ENCODE measurements around the gene SORCS2. TPM values are rescaled to one million over a fixed set of nuclear protein-coding genes. Genes with fewer than 3 reads are reported as not detected.

Gene SORCS2
- total RNA-seq, 1 donor from 2014 or later: not detected

GRCh38 chr4:7782783-7783182 is 590.4 kb downstream of the SORCS2 start:
- POLR2A ChIA-PET: no interaction called here
- Mint-ChIP-seq H3K4me3 (no peak overlapping the region), H3K36me3 (ENCODE audit: low read depth) (no peaks in the 10 kb centered on the region), H3K27ac (no peak overlapping the region), H3K4me1 (no peaks in the 10 kb centered on the region), H3K9me3 (no peaks in the 10 kb centered on the region), H3K27me3 (no peaks in the 10 kb centered on the region)
- TF ChIP-seq, protein P1, sequence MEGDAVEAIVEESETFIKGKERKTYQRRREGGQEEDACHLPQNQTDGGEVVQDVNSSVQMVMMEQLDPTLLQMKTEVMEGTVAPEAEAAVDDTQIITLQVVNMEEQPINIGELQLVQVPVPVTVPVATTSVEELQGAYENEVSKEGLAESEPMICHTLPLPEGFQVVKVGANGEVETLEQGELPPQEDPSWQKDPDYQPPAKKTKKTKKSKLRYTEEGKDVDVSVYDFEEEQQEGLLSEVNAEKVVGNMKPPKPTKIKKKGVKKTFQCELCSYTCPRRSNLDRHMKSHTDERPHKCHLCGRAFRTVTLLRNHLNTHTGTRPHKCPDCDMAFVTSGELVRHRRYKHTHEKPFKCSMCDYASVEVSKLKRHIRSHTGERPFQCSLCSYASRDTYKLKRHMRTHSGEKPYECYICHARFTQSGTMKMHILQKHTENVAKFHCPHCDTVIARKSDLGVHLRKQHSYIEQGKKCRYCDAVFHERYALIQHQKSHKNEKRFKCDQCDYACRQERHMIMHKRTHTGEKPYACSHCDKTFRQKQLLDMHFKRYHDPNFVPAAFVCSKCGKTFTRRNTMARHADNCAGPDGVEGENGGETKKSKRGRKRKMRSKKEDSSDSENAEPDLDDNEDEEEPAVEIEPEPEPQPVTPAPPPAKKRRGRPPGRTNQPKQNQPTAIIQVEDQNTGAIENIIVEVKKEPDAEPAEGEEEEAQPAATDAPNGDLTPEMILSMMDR (IDR thresholded peaks at IDR 0.05): no peak
- CTCF ChIA-PET: no interaction called here
- intact Hi-C loops (cut with micrococcal nuclease): no loop called here
- DNase-seq (no peak), ATAC-seq (ENCODE audit: low read depth) (no peak)

DNA sequence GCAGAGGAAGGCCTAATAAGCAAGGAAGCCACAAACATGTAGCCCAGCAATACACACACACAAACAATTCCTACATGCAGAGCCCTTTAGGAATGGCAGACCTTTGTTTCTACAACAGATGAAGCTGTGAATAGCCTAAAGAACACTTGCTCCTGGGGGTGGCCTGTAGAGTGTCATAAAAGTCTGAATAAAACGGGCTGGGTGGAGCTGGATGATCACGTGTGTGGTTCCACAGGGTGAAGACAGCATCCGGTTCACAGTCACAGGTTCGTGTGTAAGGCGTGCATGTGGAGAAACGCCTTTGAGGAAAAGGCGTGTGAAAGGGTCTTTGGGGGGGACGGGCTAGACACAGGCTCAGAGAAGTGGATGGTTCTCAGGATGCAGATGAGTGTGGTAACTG is 591.2 kb downstream of the SORCS2 start:
- no peak overlapping the region for H3K4me3 Mint-ChIP-seq
- H3K27me3 Mint-ChIP-seq: no peaks in the 10 kb centered on the region
- intact Hi-C loops (cut with micrococcal nuclease): no loop called here
- DNase-seq: no peak
- TF ChIP-seq, protein P1 (IDR thresholded peaks at IDR 0.05): no peak
- no peak overlapping the region for H3K27ac Mint-ChIP-seq
- H3K4me1 Mint-ChIP-seq: no peaks in the 10 kb centered on the region
- ATAC-seq (ENCODE audit: low read depth): no peak
- CTCF ChIA-PET: no interaction called here
- no peaks in the 10 kb centered on the region for H3K9me3 Mint-ChIP-seq
- POLR2A ChIA-PET: no interaction called here
- no peaks in the 10 kb centered on the region for H3K36me3 Mint-ChIP-seq (ENCODE audit: low read depth)

GRCh38 chr4:7784131-7784870 is 592.0 kb downstream of the SORCS2 start:
- DNase-seq (no peak), ATAC-seq (ENCODE audit: low read depth) (no peak)
- intact Hi-C loops (cut with micrococcal nuclease): no loop called here
- Mint-ChIP-seq H3K9me3 (no peaks in the 10 kb centered on the region), H3K4me1 (no peaks in the 10 kb centered on the region), H3K27me3 (no peaks in the 10 kb centered on the region), H3K36me3 (ENCODE audit: low read depth) (no peaks in the 10 kb centered on the region), H3K27ac (no peak overlapping the region), H3K4me3 (no peak overlapping the region)
- TF ChIP-seq, protein P1 (IDR thresholded peaks at IDR 0.05): no peak
- CTCF ChIA-PET: no interaction called here
- POLR2A ChIA-PET: no interaction called here

DNA sequence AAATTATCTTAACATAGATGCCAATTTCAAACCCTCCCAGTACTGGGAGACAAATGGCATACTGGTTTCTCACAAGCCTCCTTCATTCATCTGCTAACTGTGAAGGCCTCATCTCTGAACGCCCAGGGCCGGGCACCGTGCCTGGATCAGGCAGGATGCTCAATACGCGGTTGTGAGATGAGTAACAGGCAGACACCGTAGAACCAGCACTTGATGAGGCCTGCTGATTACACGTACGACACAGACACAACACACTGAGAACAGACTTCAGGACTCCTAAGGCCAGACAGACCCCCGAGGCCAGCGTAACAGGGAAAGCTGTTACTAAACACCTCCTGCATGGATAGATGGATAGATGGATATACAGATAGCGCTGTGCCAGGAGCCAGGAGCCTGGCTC is 592.7 kb downstream of the SORCS2 start:
- H3K27me3 Mint-ChIP-seq: no peaks in the 10 kb centered on the region
- no peak for ATAC-seq (ENCODE audit: low read depth)
- H3K36me3 Mint-ChIP-seq (ENCODE audit: low read depth): no peaks in the 10 kb centered on the region
- intact Hi-C loops (cut with micrococcal nuclease): no loop called here
- no peak overlapping the region for H3K4me3 Mint-ChIP-seq
- ChIA-PET POLR2A (no interaction called here), CTCF (no interaction called here)
- no peak for DNase-seq
- no peaks in the 10 kb centered on the region for H3K4me1 Mint-ChIP-seq
- TF ChIP-seq, protein P1 (IDR thresholded peaks at IDR 0.05): no peak
- H3K9me3 Mint-ChIP-seq: no peaks in the 10 kb centered on the region
- no peak overlapping the region for H3K27ac Mint-ChIP-seq

DNA sequence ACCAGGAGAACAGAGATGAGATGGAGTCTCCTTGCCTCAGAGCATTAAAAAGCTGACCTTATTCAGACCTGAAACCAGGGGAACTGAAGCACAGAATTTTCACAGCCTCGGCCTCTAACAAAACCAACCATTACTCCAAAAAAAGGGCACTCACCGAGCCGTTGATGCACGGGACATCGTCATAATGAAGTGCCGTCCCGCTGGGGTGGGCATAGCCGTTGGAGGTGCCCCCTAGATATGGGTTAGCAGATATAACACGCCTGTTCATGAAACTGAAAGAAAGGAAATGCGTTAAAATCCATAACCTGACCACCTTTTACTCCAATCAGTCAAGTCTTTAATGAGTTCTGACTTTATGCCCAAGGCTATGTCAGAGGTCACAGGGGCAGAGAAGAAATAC is 593.7 kb downstream of the SORCS2 start:
- ATAC-seq (ENCODE audit: low read depth) (no peak), DNase-seq (no peak)
- Mint-ChIP-seq H3K9me3 (no peaks in the 10 kb centered on the region), H3K4me1 (no peaks in the 10 kb centered on the region), H3K27me3 (peaks cover 2% of the 10 kb centered on the region), H3K36me3 (ENCODE audit: low read depth) (no peaks in the 10 kb centered on the region), H3K27ac (no peak overlapping the region), H3K4me3 (no peak overlapping the region)
- intact Hi-C loops (cut with micrococcal nuclease): no loop called here
- TF ChIP-seq, protein P1 (IDR thresholded peaks at IDR 0.05): no peak
- ChIA-PET POLR2A (no interaction called here), CTCF (no interaction called here)

Measured in activated B cell treated with CpG ODN at 0.5 μM for 24 hours (primary cell).